GM12878 (cell line): ENCODE results near the gene PHOX2A. TPM values are rescaled to one million over a fixed set of nuclear protein-coding genes. Genes with fewer than 3 reads are reported as not detected.

Experiments used
- ATAC-seq: fragments of 200-7000 bp; cut with Tn5 transposase; 3 replicates; pipeline ENCODE4 v1.9.1; 2020; ENCODE audit warnings: mild to moderate bottlenecking, moderate library complexity
- BruUV-seq: library from RNA; stranded (reverse); fragments of 400-500 nt; replicated peaks from 2 replicates; lab custom pipeline; 2021; lab: Mats Ljungman, UMichigan
- CTCF ChIA-PET: fragments of 300-600 bp; sonication (Branson Sonifier 250); formaldehyde crosslinking; extraction: SDS; loops from one replicate; lab custom pipeline; 2021; ENCODE audit warnings: inconsistent platforms; lab: Yijun Ruan, JAX
- POLR2A ChIA-PET: fragments of 350-600 bp; formaldehyde crosslinking; extraction: SDS; loops from one replicate; lab custom pipeline; 2021; ENCODE audit warnings: inconsistent platforms; lab: Charles Lee
- RAD21 ChIA-PET: fragments of 300-600 bp; sonication (Branson Sonifier 250); formaldehyde crosslinking; loops from one replicate; lab custom pipeline; 2023; ENCODE audit warnings: antibody characterized with exemption; ENCODE audit not compliant: unreplicated experiment; lab: Charles Lee
- SMC1A ChIA-PET: fragments of 300-600 bp; sonication (Branson Sonifier 250); formaldehyde crosslinking; loops from one replicate; lab custom pipeline; 2023; ENCODE audit not compliant: unreplicated experiment, uncharacterized antibody; lab: Charles Lee
- DNase-seq: peaks from one replicate; pipeline ENCODE4 v3.0.0-alpha.2; 2011; ENCODE audit warnings: low read depth, low spot score
- FAIRE-seq: peaks from 3 replicates; lab custom pipeline; 2011; peaks lifted over from hg19 to GRCh38; lab: Jason Lieb, UNC
- H2AFZ ChIP-seq: 2 replicates; pipeline ENCODE4 v1.6.0; 2011; ENCODE audit warnings: low read depth, low read length, control low read depth; ENCODE audit not compliant: control insufficient read depth
- H3K27ac ChIP-seq: 2 replicates; pipeline ENCODE4 v1.5.1; 2011; ENCODE audit warnings: control low read depth; ENCODE audit not compliant: control insufficient read depth, insufficient read depth
- H3K27me3 ChIP-seq, 2 experiments: replicated peaks in 1 of 2; 2 replicates each; pipeline versions ENCODE4 v1.6.0 to v1.6.1; 2011; ENCODE audit warnings: low read length in 1 of 2; ENCODE audit not compliant: control insufficient read depth in 2 of 2, insufficient read depth in 2 of 2
- H3K36me3 ChIP-seq, 2 experiments: 2 replicates each; pipeline ENCODE4 v1.5.1; 2011; ENCODE audit warnings: low read length in 1 of 2; ENCODE audit not compliant: control insufficient read depth in 2 of 2, insufficient read depth in 2 of 2
- H3K4me1 ChIP-seq: 2 replicates; pipeline ENCODE4 v1.6.1; 2011; ENCODE audit warnings: mild to moderate bottlenecking, low read length, moderate library complexity, mixed read lengths; ENCODE audit not compliant: control insufficient read depth, insufficient read depth
- H3K4me2 ChIP-seq: 2 replicates; pipeline ENCODE4 v1.6.0; 2011; ENCODE audit warnings: control low read depth; ENCODE audit not compliant: control insufficient read depth, insufficient read depth
- H3K4me3 ChIP-seq: fragments of 200-600 bp; sonication (generic); 2 replicates; pipeline ENCODE4 v1.5.1; 2016
- H3K79me2 ChIP-seq: 2 replicates; pipeline ENCODE4 v1.6.0; 2011; ENCODE audit warnings: low read length; ENCODE audit not compliant: control insufficient read depth, insufficient read depth
- H3K9ac ChIP-seq: 2 replicates; pipeline ENCODE4 v1.8.0; 2011; ENCODE audit warnings: low read length, control low read depth, mixed read lengths; ENCODE audit not compliant: control insufficient read depth, insufficient read depth
- H3K9me3 ChIP-seq: replicated peaks from 3 replicates; pipeline ENCODE4 v1.5.1; 2011; ENCODE audit warnings: mild to moderate bottlenecking, low read length; ENCODE audit not compliant: control insufficient read depth, insufficient read depth
- H4K20me1 ChIP-seq: 2 replicates; pipeline ENCODE4 v1.6.0; 2011; ENCODE audit not compliant: control insufficient read depth, insufficient read depth
- MEF2B ChIP-seq: fragments of 450-650 bp; IDR thresholded peaks from 2 replicates; pipeline ENCODE4 v1.6.1; 2018; ENCODE audit warnings: mild to moderate bottlenecking, moderate library complexity; ENCODE audit not compliant: partially characterized antibody, poor library complexity, severe bottlenecking
- NR2F1 ChIP-seq: fragments of 450-650 bp; conservative IDR thresholded peaks from 2 replicates; pipeline ENCODE4 v1.6.1; 2017; ENCODE audit warnings: mild to moderate bottlenecking
- RUNX3 ChIP-seq: IDR thresholded peaks from 2 replicates; pipeline ENCODE4 v1.6.1; 2012; ENCODE audit warnings: low read length, inconsistent platforms
- SMAD5 ChIP-seq: IDR thresholded peaks from 2 replicates; pipeline ENCODE4 v1.6.1; 2016; ENCODE audit warnings: antibody characterized with exemption, low read depth
- WGBS: methylation state at CpG from one replicate; pipeline ENCODE4 v1.1.6; 2016; ENCODE audit warnings: low lambda C conversion rate; ENCODE audit not compliant: insufficient replicate concordance, insufficient coverage; ENCODE audit errors: missing lambda C conversion rate; 5-methylcytosine and 5-hydroxymethylcytosine counted together
- in situ Hi-C: fragments of 300-500 bp; cut with MboI; formaldehyde crosslinking; loops from 9 replicates; pipeline ENCODE4 v1.14.3; 2018; ENCODE audit warnings: mixed read lengths
- intact Hi-C: fragments of 100-400 bp; cut with micrococcal nuclease; formaldehyde crosslinking; loops from one replicate; pipeline ENCODE4 v1.14.2; 2022; ENCODE audit not compliant: unreplicated experiment
- polyA plus RNA-seq, 11 experiments: library from polyadenylated mRNA; depleted of rRNA in 4 of 11; unstranded in 6 of 11; stranded (reverse) in 5 of 11; fragments of >200 nt; fragmentation: Nextera tagmentation in 4 of 11; fragmentation: Illumina TruSeq in 1 of 11; extraction: Ambion mirVana in 4 of 11; extraction: Trizol in 1 of 11; gene quantifications; 1 replicate in 1 of 11; 2 replicates in 10 of 11; pipeline versions ENCODE4 v1.2.1 to v1.2.3, GENCODE V29; 2011 to 2016; ENCODE audit warnings: inconsistent platforms in 2 of 11, missing spikeins in 2 of 11, low read depth in 1 of 11
- total RNA-seq, 4 experiments: library from RNA; depleted of rRNA in 3 of 4; stranded (reverse); fragments of >200 nt in 3 of 4; fragmentation: Illumina TruSeq in 1 of 4; extraction: Trizol in 1 of 4; gene quantifications; 2 replicates each; pipeline versions ENCODE4 v1.2.1 to v1.2.3, GENCODE V29; 2013 to 2021
- TF ChIP-seq, protein P1 (sequence below): fragments of 450-650 bp; conservative IDR thresholded peaks from 2 replicates; pipeline ENCODE4 v1.6.1; 2017; ENCODE audit warnings: mild to moderate bottlenecking, moderate library complexity

The PHOX2A gene
- total and polyA plus RNA-seq, 10 of the 15 experiments (the other 5 are each of a cell fraction or from before 2014, with no cell fraction given): not detected

DNA sequence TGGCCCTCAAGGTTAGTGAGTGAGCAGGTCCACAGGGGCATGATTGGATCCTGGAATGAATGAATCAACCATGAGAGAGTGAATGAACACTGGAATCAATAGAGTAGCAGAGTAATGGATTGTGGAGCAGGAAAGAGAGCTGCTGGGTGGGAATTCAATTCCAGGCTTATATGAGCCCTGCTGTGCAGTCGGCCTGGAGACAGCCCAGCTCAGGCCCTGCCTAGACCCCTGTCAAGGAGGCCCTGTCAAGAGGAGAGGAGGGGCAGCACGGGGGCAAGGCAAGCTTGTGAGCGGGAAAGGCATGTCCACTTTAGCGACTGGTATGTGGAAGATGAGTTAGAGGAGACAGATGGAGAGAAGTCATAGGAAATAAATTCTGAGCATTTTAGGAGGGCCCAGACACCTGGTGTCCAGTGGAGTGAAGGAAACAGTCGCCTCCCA is 53.3 kb downstream of the PHOX2A start (continued):
- TF ChIP-seq NR2F1: no peak

DNA sequence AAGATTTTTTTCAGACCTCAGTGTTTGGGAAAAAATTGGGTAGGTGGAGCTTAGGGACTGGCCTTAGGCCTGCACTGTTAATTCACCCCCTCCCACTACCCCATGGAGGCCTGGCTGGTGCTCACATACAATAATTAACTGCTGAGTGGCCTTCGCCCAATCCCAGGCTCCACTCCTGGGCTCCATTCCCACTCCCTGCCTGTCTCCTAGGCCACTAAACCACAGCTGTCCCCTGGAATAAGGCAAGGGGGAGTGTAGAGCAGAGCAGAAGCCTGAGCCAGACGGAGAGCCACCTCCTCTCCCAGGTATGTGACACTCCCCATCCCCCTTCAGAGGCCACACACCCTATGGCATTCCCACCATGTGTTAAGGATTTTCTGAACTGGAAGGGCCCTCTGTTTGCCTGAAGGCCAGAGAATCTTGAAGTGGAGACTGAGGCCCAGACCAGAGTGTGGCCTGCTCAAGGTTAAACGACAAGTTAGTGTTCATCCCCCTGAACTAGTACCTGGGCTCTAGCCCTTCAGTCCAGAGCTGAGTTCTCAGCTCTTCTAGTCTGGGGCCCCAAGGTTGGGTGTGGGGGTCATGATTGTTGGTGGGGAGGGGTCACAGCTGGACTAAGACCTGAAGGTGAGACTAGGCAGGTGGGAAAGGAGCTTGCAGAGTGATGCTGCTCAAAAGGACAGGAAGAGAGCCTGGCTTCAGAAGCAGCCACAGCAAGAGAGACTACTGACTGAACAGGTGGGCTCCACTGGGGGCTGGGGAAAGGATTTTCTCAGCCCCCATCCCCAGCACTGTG is 54.3 kb downstream of the PHOX2A start:
- Histone ChIP-seq H3K9me3 (no peaks in the 10 kb centered on the region), H4K20me1 (no peaks in the 10 kb centered on the region), H3K4me3 (no peak overlapping the region), H3K27ac (no peak overlapping the region), H3K9ac (no peak overlapping the region), H3K4me2 (no peak overlapping the region), H3K27me3 (no peaks in the 10 kb centered on the region), H3K36me3 (no peaks in the 10 kb centered on the region), H3K4me1 (no peaks in the 10 kb centered on the region), H2AFZ (no peak overlapping the region), H3K79me2 (no peaks in the 10 kb centered on the region)
- FAIRE-seq (no peak), ATAC-seq (no peak), DNase-seq (no peak)
- ChIA-PET CTCF (interaction anchor here (0.7 to 2.5 kb wide), 5 partner anchors 23 to 241 kb away, joined by 3 to 8 read pairs (median 4); no protein-coding TSS in a partner anchor), POLR2A (no interaction called here), SMC1A (interaction anchor here (0.9 to 1.6 kb wide), 4 partner anchors 19 to 241 kb away, joined by 3 to 4 read pairs (median 4); no protein-coding TSS in a partner anchor), RAD21 (no interaction called here)
- intact Hi-C loops (no loop called here), in situ Hi-C loops (no loop called here)
- TF ChIP-seq SMAD5 (no peak), RUNX3 (no peak), MEF2B (no peak)
- TF ChIP-seq, protein P1, sequence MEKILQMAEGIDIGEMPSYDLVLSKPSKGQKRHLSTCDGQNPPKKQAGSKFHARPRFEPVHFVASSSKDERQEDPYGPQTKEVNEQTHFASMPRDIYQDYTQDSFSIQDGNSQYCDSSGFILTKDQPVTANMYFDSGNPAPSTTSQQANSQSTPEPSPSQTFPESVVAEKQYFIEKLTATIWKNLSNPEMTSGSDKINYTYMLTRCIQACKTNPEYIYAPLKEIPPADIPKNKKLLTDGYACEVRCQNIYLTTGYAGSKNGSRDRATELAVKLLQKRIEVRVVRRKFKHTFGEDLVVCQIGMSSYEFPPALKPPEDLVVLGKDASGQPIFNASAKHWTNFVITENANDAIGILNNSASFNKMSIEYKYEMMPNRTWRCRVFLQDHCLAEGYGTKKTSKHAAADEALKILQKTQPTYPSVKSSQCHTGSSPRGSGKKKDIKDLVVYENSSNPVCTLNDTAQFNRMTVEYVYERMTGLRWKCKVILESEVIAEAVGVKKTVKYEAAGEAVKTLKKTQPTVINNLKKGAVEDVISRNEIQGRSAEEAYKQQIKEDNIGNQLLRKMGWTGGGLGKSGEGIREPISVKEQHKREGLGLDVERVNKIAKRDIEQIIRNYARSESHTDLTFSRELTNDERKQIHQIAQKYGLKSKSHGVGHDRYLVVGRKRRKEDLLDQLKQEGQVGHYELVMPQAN: no peak
- BruUV-seq: no TSS peak
- 20% methylated on average over 3 of the region's 3 CpGs for WGBS

Other genes starting within 250 kb of the PHOX2A start
Only the 7 nearest of the 11 such genes appear.
- 112 and 127 TPM in 2 replicates for gene LAMTOR1, start 140.9 kb downstream of the PHOX2A start, total RNA-seq (2014; rRNA removed)
- 59.8 and 66.5 TPM in 2 replicates for gene LAMTOR1, start 140.9 kb downstream of the PHOX2A start, total RNA-seq (2014; rRNA removed; fragmentation: Illumina TruSeq; extraction: Trizol)
- gene LAMTOR1, start 140.9 kb downstream of the PHOX2A start, total RNA-seq (2021): 80.8 and 82.1 TPM in 2 replicates
- 45.8 and 58.8 TPM in 2 replicates for gene LAMTOR1, start 140.9 kb downstream of the PHOX2A start, polyA plus RNA-seq (2011; rRNA removed)
- 75.6 and 94.4 TPM in 2 replicates for gene LAMTOR1, start 140.9 kb downstream of the PHOX2A start, polyA plus RNA-seq (2014; fragmentation: Illumina TruSeq; extraction: Trizol)
- gene LAMTOR1, start 140.9 kb downstream of the PHOX2A start, polyA plus RNA-seq (2014; fragmentation: Nextera tagmentation; extraction: Ambion mirVana): 100 to 1,000 TPM in 1 of 2 experiments, 10 to 100 TPM in 1; 85.1 to 126 TPM
- 126 and 128 TPM in 2 replicates for gene LAMTOR1, start 140.9 kb downstream of the PHOX2A start, polyA plus RNA-seq (2014; rRNA removed)
- 100 to 1,000 TPM; 139 to 141 TPM for gene LAMTOR1, start 140.9 kb downstream of the PHOX2A start, polyA plus RNA-seq (2016; fragmentation: Nextera tagmentation; extraction: Ambion mirVana)
- not detected in 2 replicates for gene TOMT, start 138.3 kb downstream of the PHOX2A start, total RNA-seq (2014; rRNA removed)
- not detected in 2 replicates for gene TOMT, start 138.3 kb downstream of the PHOX2A start, total RNA-seq (2014; rRNA removed; fragmentation: Illumina TruSeq; extraction: Trizol)
- gene TOMT, start 138.3 kb downstream of the PHOX2A start, total RNA-seq (2021): not detected in 2 replicates
- not detected in 2 replicates for gene TOMT, start 138.3 kb downstream of the PHOX2A start, polyA plus RNA-seq (2011; rRNA removed)
- gene TOMT, start 138.3 kb downstream of the PHOX2A start, polyA plus RNA-seq (2014; fragmentation: Illumina TruSeq; extraction: Trizol): not detected in 2 replicates
- gene TOMT, start 138.3 kb downstream of the PHOX2A start, polyA plus RNA-seq (2014; fragmentation: Nextera tagmentation; extraction: Ambion mirVana): not detected
- not detected in 2 replicates for gene TOMT, start 138.3 kb downstream of the PHOX2A start, polyA plus RNA-seq (2014; rRNA removed)
- not detected for gene TOMT, start 138.3 kb downstream of the PHOX2A start, polyA plus RNA-seq (2016; fragmentation: Nextera tagmentation; extraction: Ambion mirVana)
- gene ANAPC15, start 131.5 kb downstream of the PHOX2A start, total RNA-seq (2014; rRNA removed): 78.0 and 83.4 TPM in 2 replicates
- gene ANAPC15, start 131.5 kb downstream of the PHOX2A start, total RNA-seq (2014; rRNA removed; fragmentation: Illumina TruSeq; extraction: Trizol): 88.3 and 88.6 TPM in 2 replicates
- 81.0 and 85.6 TPM in 2 replicates for gene ANAPC15, start 131.5 kb downstream of the PHOX2A start, total RNA-seq (2021)
- 84.6 and 99.6 TPM in 2 replicates for gene ANAPC15, start 131.5 kb downstream of the PHOX2A start, polyA plus RNA-seq (2011; rRNA removed)
- gene ANAPC15, start 131.5 kb downstream of the PHOX2A start, polyA plus RNA-seq (2014; fragmentation: Illumina TruSeq; extraction: Trizol): 91.9 and 118 TPM in 2 replicates
- gene ANAPC15, start 131.5 kb downstream of the PHOX2A start, polyA plus RNA-seq (2014; fragmentation: Nextera tagmentation; extraction: Ambion mirVana): 100 to 1,000 TPM; 230 to 372 TPM
- 84.3 and 86.0 TPM in 2 replicates for gene ANAPC15, start 131.5 kb downstream of the PHOX2A start, polyA plus RNA-seq (2014; rRNA removed)
- gene ANAPC15, start 131.5 kb downstream of the PHOX2A start, polyA plus RNA-seq (2016; fragmentation: Nextera tagmentation; extraction: Ambion mirVana): 100 to 1,000 TPM; 126 to 141 TPM
- not detected in 2 replicates for gene FOLR3, start 108.5 kb downstream of the PHOX2A start, total RNA-seq (2014; rRNA removed)
- not detected in 2 replicates for gene FOLR3, start 108.5 kb downstream of the PHOX2A start, total RNA-seq (2014; rRNA removed; fragmentation: Illumina TruSeq; extraction: Trizol)
- gene FOLR3, start 108.5 kb downstream of the PHOX2A start, total RNA-seq (2021): not detected in 2 replicates
- gene FOLR3, start 108.5 kb downstream of the PHOX2A start, polyA plus RNA-seq (2011; rRNA removed): not detected in 2 replicates
- gene FOLR3, start 108.5 kb downstream of the PHOX2A start, polyA plus RNA-seq (2014; fragmentation: Illumina TruSeq; extraction: Trizol): not detected in 2 replicates
- not detected for gene FOLR3, start 108.5 kb downstream of the PHOX2A start, polyA plus RNA-seq (2014; fragmentation: Nextera tagmentation; extraction: Ambion mirVana)
- gene FOLR3, start 108.5 kb downstream of the PHOX2A start, polyA plus RNA-seq (2014; rRNA removed): not detected in 2 replicates
- gene FOLR3, start 108.5 kb downstream of the PHOX2A start, polyA plus RNA-seq (2016; fragmentation: Nextera tagmentation; extraction: Ambion mirVana): not detected
- not detected in 2 replicates for gene FOLR1, start 52.0 kb downstream of the PHOX2A start, total RNA-seq (2014; rRNA removed)
- not detected in 2 replicates for gene FOLR1, start 52.0 kb downstream of the PHOX2A start, total RNA-seq (2014; rRNA removed; fragmentation: Illumina TruSeq; extraction: Trizol)
- not detected in 2 replicates for gene FOLR1, start 52.0 kb downstream of the PHOX2A start, total RNA-seq (2021)
- gene FOLR1, start 52.0 kb downstream of the PHOX2A start, polyA plus RNA-seq (2011; rRNA removed): not detected in 2 replicates
- not detected in 2 replicates for gene FOLR1, start 52.0 kb downstream of the PHOX2A start, polyA plus RNA-seq (2014; fragmentation: Illumina TruSeq; extraction: Trizol)
- gene FOLR1, start 52.0 kb downstream of the PHOX2A start, polyA plus RNA-seq (2014; fragmentation: Nextera tagmentation; extraction: Ambion mirVana): not detected
- not detected in 2 replicates for gene FOLR1, start 52.0 kb downstream of the PHOX2A start, polyA plus RNA-seq (2014; rRNA removed)
- gene FOLR1, start 52.0 kb downstream of the PHOX2A start, polyA plus RNA-seq (2016; fragmentation: Nextera tagmentation; extraction: Ambion mirVana): not detected
- 2.7 and 3.5 TPM in 2 replicates for gene FOLR2, start 27.4 kb downstream of the PHOX2A start, total RNA-seq (2014; rRNA removed)
- gene FOLR2, start 27.4 kb downstream of the PHOX2A start, total RNA-seq (2014; rRNA removed; fragmentation: Illumina TruSeq; extraction: Trizol): 1.9 and 2.2 TPM in 2 replicates
- gene FOLR2, start 27.4 kb downstream of the PHOX2A start, total RNA-seq (2021): 1.4 and 1.5 TPM in 2 replicates
- gene FOLR2, start 27.4 kb downstream of the PHOX2A start, polyA plus RNA-seq (2011; rRNA removed): 0.10 TPM in 1 of 2 replicates, not detected in the other
- gene FOLR2, start 27.4 kb downstream of the PHOX2A start, polyA plus RNA-seq (2014; fragmentation: Illumina TruSeq; extraction: Trizol): 1.6 and 2.0 TPM in 2 replicates
- 10 to 100 TPM; 11.0 to 11.1 TPM for gene FOLR2, start 27.4 kb downstream of the PHOX2A start, polyA plus RNA-seq (2014; fragmentation: Nextera tagmentation; extraction: Ambion mirVana)
- 3.2 and 3.7 TPM in 2 replicates for gene FOLR2, start 27.4 kb downstream of the PHOX2A start, polyA plus RNA-seq (2014; rRNA removed)
- gene FOLR2, start 27.4 kb downstream of the PHOX2A start, polyA plus RNA-seq (2016; fragmentation: Nextera tagmentation; extraction: Ambion mirVana): 1 to 10 TPM; 1.2 to 1.6 TPM
- 62.3 and 66.3 TPM in 2 replicates for gene INPPL1, start 19.4 kb downstream of the PHOX2A start, total RNA-seq (2014; rRNA removed)
- gene INPPL1, start 19.4 kb downstream of the PHOX2A start, total RNA-seq (2014; rRNA removed; fragmentation: Illumina TruSeq; extraction: Trizol): 32.1 and 33.1 TPM in 2 replicates
- gene INPPL1, start 19.4 kb downstream of the PHOX2A start, total RNA-seq (2021): 110 and 116 TPM in 2 replicates
- 36.2 and 68.8 TPM in 2 replicates for gene INPPL1, start 19.4 kb downstream of the PHOX2A start, polyA plus RNA-seq (2011; rRNA removed)
- gene INPPL1, start 19.4 kb downstream of the PHOX2A start, polyA plus RNA-seq (2014; fragmentation: Illumina TruSeq; extraction: Trizol): 54.7 and 62.3 TPM in 2 replicates
- 1 to 10 TPM in 1 of 2 experiments, under 1 TPM in 1; 0.47 to 1.0 TPM for gene INPPL1, start 19.4 kb downstream of the PHOX2A start, polyA plus RNA-seq (2014; fragmentation: Nextera tagmentation; extraction: Ambion mirVana)
- 77.5 and 94.4 TPM in 2 replicates for gene INPPL1, start 19.4 kb downstream of the PHOX2A start, polyA plus RNA-seq (2014; rRNA removed)
- gene INPPL1, start 19.4 kb downstream of the PHOX2A start, polyA plus RNA-seq (2016; fragmentation: Nextera tagmentation; extraction: Ambion mirVana): 10 to 100 TPM in 1 of 2 experiments, 1 to 10 TPM in 1; 9.7 to 20.0 TPM